Measurements from ENCODE around the gene DYNC1I1.
A peak's percentile ranks its signal among the peaks of the same experiment; 100 is the strongest.

Gene DYNC1I1

GRCh38 chr7:96085953-96086352 lies 313.6 kb downstream of the DYNC1I1 start:
- DNase-seq (ENCODE audit: low spot score), result no peak

DNA sequence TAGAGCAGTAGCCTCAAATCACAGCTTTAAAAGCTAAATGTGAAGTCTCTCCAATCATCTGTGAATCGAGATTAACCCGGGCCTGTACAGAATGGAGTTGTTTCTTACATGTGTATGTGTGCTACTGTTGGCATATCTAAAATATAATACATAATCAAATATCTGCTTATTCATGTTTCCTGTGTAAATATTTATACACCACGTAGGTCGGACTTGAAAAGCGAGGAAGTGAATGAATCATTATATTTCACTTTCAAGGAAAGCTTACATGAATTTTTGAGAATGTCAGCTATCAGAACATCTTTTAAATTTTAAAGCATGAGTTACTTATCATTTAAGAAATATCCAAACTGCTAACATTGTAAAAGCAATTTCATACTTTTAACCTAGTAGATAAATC lies 316.2 kb downstream of the DYNC1I1 start:
- no peak for DNase-seq (ENCODE audit: low spot score)

- DNase-seq (ENCODE audit: low spot score), result no peak
Observed at GRCh38 chr7:96089511-96089910, 317.2 kb downstream of the DYNC1I1 start.

DNA sequence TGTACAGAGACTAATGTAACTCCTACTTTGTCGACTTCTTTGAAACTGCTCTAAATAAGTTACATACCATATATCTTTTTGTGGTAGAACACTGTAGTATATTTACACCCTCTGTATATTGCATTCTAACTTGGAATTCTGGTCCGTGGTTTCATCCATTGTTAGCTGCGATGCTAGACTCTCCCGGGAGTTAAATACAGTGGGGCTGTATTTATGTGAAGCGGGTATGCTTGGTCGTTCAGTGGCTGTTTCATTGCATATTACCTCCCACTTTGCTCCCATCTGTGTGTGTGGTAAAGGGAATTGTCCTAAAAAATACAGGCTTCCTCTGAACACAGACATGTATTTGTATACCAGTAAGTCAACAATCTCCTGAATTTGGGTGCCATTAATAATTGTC lies 318.4 kb downstream of the DYNC1I1 start:
- DNase-seq (ENCODE audit: low spot score), result no peak

GRCh38 chr7:96093435-96093834 lies 321.1 kb downstream of the DYNC1I1 start:
- peak; percentile 17 for DNase-seq (ENCODE audit: low spot score)

- DNase-seq (ENCODE audit: low spot score), result no peak
Observed at GRCh38 chr7:96097835-96098234, 325.5 kb downstream of the DYNC1I1 start.

DNA sequence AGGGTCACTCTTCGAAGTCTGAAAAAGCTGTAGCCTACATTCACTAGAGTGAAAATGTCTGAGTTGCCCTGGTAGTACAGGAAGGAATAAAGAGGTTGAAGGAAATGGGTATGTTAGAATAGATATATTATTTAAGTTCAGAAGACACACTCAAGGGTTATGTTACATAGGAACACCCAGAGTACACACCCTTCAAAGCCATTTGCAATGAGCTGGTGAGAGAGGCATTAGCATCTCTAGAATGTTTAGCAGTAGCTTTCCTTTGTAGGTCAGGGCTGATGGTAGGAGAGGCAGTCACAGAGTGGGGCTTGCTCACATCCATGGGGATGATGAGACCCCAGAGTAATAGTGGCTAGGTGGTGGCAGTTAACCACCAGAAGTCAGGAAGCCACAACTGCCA lies 328.4 kb downstream of the DYNC1I1 start:
- no peak for DNase-seq (ENCODE audit: low spot score)

DNA sequence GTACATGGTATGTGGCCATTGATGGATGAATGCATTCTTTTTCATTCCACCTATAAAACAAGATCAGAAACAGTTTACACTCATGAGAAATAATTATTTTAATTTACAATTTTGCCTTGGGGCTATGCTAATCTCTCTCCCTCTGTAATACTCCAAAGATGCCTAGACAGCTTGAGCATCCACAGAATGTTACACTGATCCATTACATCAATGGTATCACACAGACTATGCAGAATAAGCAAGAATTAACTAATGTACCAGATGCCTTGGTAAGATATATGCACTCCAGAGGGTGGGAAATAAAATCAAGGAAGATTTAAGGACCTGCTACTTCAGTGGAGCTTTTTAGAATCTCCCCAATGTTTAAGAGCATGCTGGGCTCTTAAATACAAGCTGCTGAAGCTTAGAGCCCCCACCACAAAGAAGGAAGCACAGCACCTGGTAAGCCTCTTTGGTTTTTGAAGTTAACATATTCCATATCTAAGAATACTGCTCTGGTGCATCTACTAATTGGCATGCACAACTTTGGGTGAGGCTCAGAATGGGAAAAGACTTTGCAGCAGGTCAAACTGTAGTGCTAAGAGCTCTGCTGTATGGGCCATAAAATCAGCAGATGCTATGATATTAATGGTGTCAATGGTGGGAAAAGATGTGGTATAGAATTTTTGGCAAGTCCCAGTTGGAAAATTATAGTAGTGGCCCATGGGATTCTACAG lies 329.9 kb downstream of the DYNC1I1 start:
- no peak for DNase-seq (ENCODE audit: low spot score)

DNA sequence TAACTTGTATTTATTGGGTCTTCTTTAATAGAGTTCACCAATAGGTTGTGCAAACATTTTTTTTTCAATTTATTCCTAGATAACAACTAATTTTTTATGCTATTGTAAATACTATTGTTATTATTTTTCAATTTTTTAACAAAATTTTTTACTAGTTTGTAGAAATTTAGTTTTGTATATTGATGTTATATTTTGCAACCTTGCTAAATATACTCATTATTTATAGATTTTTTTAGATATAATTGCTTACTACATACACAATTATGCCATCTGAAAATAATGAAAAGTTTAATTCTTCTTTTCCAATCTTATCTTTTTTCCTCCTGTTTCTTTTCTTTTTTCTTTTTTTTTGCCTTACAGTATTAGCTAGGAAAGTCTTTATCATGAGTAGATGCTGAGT lies 332.6 kb downstream of the DYNC1I1 start:
- DNase-seq (ENCODE audit: low spot score), result no peak

GRCh38 chr7:96111405-96111804 lies 339.1 kb downstream of the DYNC1I1 start:
- DNase-seq (ENCODE audit: low spot score), result no peak

DNA sequence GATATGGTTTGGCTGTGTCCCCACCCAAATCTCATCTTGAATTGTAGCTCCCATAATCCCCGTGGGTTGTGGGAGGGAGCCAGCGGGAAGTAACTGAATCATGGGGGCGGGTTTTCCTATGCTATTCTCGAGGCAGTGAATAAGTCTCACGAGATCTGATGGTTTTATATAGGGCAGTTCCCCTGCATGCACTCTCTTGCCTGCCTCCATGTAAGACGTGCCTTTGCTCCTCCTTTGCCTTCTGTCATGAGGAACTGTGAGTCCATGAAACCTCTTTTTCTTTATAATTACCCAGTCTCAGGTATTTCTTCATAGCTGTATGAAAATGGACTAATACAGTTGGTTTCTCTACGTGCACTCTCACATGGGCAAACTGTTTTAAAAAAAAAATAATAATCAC lies 341.8 kb downstream of the DYNC1I1 start:
- DNase-seq (ENCODE audit: low spot score), result no peak

DNA sequence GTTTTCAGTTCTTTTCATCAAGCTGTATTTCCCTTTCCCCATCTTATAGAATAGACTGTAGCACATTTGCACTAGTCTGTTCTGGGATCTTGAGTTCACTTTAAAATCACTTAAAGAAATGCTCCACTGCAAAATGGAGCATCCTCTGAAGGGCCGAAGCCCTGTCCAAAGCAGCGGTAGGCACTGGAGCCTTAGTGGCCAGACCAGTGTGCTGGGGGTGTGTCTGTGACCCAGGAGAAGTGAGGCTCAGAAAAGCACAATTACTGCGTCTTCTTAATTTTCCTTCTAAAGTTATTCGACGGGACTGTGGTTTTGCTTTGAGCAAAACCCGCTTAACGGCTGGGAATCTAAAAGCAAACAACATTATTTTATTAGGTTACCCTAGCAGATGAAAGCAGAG lies 343.8 kb downstream of the DYNC1I1 start:
- DNase-seq (ENCODE audit: low spot score), result no peak

DNA sequence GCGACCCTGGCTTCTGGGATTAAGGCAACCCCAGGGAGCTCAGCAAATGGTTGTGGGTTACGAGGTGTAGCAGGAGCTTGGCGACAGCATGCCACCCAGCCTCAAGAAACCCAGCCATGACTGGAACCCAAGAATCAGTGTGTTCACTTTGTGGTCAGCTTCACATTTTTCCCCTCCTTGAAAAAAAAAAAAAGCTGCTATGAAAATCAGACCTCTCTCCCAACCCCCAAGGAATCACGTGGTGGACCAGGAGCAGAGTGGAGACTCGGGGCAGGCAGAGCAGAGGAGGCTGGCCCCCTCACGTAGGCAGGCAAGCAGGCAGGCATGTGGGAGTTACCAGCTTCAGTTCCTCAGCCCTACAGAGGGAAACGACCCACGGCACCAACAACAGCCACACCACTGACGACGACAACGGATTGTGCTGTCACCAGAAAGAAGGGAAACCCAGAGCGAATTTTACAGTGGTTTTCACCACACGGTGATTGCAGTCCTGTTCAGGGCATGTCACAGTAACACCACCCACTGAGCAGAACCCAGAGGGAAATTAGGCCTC lies 346.2 kb downstream of the DYNC1I1 start:
- no peak for DNase-seq (ENCODE audit: low spot score)

- no peak for DNase-seq (ENCODE audit: low spot score)
Observed at GRCh38 chr7:96120445-96121225, 348.3 kb downstream of the DYNC1I1 start.

DNA sequence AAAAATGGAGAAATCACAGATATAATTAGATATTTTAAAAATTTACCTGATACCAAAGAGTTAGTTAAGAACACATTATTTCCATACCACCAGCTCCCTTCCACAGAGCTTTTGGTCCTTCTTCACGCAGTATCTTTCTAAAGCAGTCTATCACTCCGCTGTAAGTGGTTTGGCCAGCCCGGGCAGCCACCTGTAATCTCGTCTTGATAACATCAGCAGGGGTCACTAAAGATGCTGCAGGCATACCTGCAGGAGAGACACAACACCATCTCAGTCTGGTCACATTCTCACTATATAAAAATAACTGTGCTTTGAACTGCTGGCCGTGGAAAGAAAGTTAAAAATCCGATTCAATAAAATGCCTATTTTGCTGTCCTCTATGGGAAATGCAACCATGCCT lies 349.4 kb downstream of the DYNC1I1 start:
- no peak for DNase-seq (ENCODE audit: low spot score)

- no peak for DNase-seq (ENCODE audit: low spot score)
Observed at GRCh38 chr7:96122746-96123145, 350.4 kb downstream of the DYNC1I1 start.

GRCh38 chr7:96126382-96126781 lies 354.0 kb downstream of the DYNC1I1 start:
- DNase-seq (ENCODE audit: low spot score), result no peak

GRCh38 chr7:96127746-96128145 lies 355.4 kb downstream of the DYNC1I1 start:
- DNase-seq (ENCODE audit: low spot score), result no peak

GRCh38 chr7:96131525-96131924 lies 359.2 kb downstream of the DYNC1I1 start:
- no peak for DNase-seq (ENCODE audit: low spot score)

- DNase-seq (ENCODE audit: low spot score), result no peak
Observed at GRCh38 chr7:96135241-96135640, 362.9 kb downstream of the DYNC1I1 start.

- no peak for DNase-seq (ENCODE audit: low spot score)
Observed at GRCh38 chr7:96136600-96137239, 364.4 kb downstream of the DYNC1I1 start.

DNA sequence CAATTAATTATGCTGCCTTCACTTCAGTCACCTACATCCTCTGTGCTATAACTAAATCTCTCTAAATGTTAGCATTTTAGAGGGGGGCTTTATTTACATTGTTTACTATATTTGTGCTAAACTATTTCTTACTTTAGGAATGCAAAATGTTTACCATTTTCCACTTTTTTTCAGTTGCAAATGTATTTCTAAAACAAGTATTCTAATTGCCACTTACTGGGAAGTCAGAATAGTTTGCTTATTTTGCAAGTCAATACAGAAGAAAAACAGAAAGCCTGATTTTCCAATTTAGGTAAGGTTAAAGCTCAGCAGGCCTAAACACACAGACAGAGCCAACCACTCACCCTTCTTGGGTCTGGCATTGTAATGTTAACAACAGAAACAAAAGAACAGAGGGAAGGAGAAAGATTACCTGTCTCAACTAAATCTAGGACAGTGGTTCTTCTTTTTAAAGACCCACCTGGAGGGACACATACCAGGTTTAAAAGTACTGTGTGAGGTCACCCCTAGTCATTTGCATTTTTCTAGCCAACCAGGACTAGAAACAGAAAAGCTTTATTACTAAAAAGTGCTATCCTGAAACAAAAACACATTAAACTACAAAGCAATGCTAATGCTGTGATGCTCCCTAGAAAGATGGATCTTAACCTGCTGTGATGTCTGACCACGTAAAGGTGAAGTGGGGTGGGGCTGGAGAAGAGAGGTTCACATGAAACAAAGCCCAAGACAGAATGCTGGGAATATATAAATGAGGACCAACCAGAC lies 371.3 kb downstream of the DYNC1I1 start:
- no peak for DNase-seq (ENCODE audit: low spot score)
